Spleen (tissue), 11 donors: ENCODE results near the gene TREML2. TPM values are rescaled to one million over a fixed set of nuclear protein-coding genes. Genes with fewer than 3 reads are reported as not detected.

ENCODE experiments used
- DNase-seq: peaks from one replicate; pipeline ENCODE4 v3.0.0-alpha.2; 2020
- H3K27ac ChIP-seq, 8 donors: fragments of 200-600 bp; sonication (generic) in 7 of 8; 1 replicate in 4 of 8; 2 replicates in 4 of 8; pipeline versions ENCODE4 v1.5.0 to v1.8.0; 2016 to 2021; ENCODE audit warnings: inconsistent platforms in 4 of 8, mild to moderate bottlenecking in 4 of 8, moderate library complexity in 1 of 8
- H3K27me3 ChIP-seq, 7 donors: fragments of 200-600 bp; sonication (generic) in 6 of 7; replicated peaks in 1 of 7; 1 replicate in 4 of 7; 2 replicates in 3 of 7; pipeline versions ENCODE4 v1.5.0 to v1.8.0; 2016 to 2021; ENCODE audit warnings: inconsistent platforms in 3 of 7, mild to moderate bottlenecking in 1 of 7
- H3K36me3 ChIP-seq, 6 donors: fragments of 200-600 bp; sonication (generic) in 5 of 6; 1 replicate in 4 of 6; 2 replicates in 2 of 6; pipeline versions ENCODE4 v1.5.0 to v1.8.0; 2016 to 2021; ENCODE audit warnings: inconsistent platforms in 2 of 6
- H3K4me1 ChIP-seq, 6 donors: fragments of 200-600 bp; sonication (generic) in 5 of 6; 1 replicate in 3 of 6; 2 replicates in 3 of 6; pipeline versions ENCODE4 v1.5.0 to v1.8.0; 2016 to 2021; ENCODE audit warnings: inconsistent platforms in 3 of 6
- H3K4me3 ChIP-seq, 8 donors: fragments of 200-600 bp; sonication (generic) in 7 of 8; 1 replicate in 4 of 8; 2 replicates in 4 of 8; pipeline versions ENCODE4 v1.5.0 to v1.8.0; 2016 to 2021; ENCODE audit warnings: inconsistent platforms in 4 of 8, mild to moderate bottlenecking in 4 of 8, moderate library complexity in 2 of 8
- H3K9me3 ChIP-seq, 8 donors: fragments of 200-600 bp; sonication (generic) in 7 of 8; 1 replicate in 4 of 8; 2 replicates in 4 of 8; pipeline versions ENCODE4 v1.5.0 to v1.8.0; 2016 to 2021; ENCODE audit warnings: inconsistent platforms in 4 of 8
- CTCF ChIP-seq, 11 experiments: fragments of 200-600 bp in 7 of 11; fragments of 450-650 bp in 4 of 11; sonication (generic) in 4 of 11; IDR thresholded peaks in 8 of 11; conservative IDR thresholded peaks in 3 of 11; 1 replicate in 7 of 11; 2 replicates in 4 of 11; pipeline versions ENCODE4 v1.4.0 to v1.8.0; 2016 to 2021; ENCODE audit warnings: antibody characterized with exemption in 11 of 11, inconsistent platforms in 4 of 11, mild to moderate bottlenecking in 1 of 11
- POLR2A ChIP-seq, 3 donors: fragments of 450-650 bp; IDR thresholded peaks; one replicate each; pipeline ENCODE4 v1.5.1; 2017; ENCODE audit warnings: antibody characterized with exemption in 3 of 3, mild to moderate bottlenecking in 1 of 3
- POLR2AphosphoS5 ChIP-seq, 3 donors: sonication (generic); formaldehyde crosslinking; IDR thresholded peaks; one replicate each; pipeline ENCODE4 v1.5.1; 2017; ENCODE audit warnings: antibody characterized with exemption in 3 of 3
- WGBS, 5 donors: extraction: QIAGEN DNeasy Blood & Tissue Kit in 3 of 5; methylation state at CpG; one replicate each; pipeline versions ENCODE4 v1.1.5 to v1.1.7; 2013 to 2018; 5-methylcytosine and 5-hydroxymethylcytosine counted together
- intact Hi-C: fragments of 100-400 bp; cut with DNase I; formaldehyde crosslinking; loops from one replicate; pipeline ENCODE4 v1.15.0; 2023; ENCODE audit warnings: low total_unique reads
- polyA plus RNA-seq, 3 donors: library from polyadenylated mRNA; stranded (reverse); fragments of 200-250 nt; gene quantifications; one replicate each; pipeline ENCODE4 v1.2.1, GENCODE V29; 2013
- total RNA-seq, 7 donors: library from RNA; depleted of rRNA in 3 of 7; stranded (reverse); fragments of >200 nt in 3 of 7; fragmentation: NEBNext Ultra II Directional in 4 of 7; extraction: Animal tissue kit (Norgen Biotek cat#: 25700) in 4 of 7; gene quantifications; one replicate each; pipeline versions ENCODE4 v1.1.0 to v1.2.1, GENCODE V29; 2016 to 2021
- donor health status: healthy with polysubstance abuse.
- donor health status: DM: no; HTN: no; CAD: no; lungs with moderate emphysema.
- donor health status: DM: no; HTN: no; CAD: no.
- donor health status: Bipolar disorder and iron deficiency.
- donor health status: healthy.
- donor health status: DM: no; HTN: no; CAD: no.
- donor health status: DM: yes; HTN: yes; CAD: no.

The TREML2 gene
- total and polyA plus RNA-seq, 10 donors = 1.9 to 28.8 (median 10.2) TPM

- no peaks in the 10 kb centered on the region for H3K9me3 ChIP-seq
- H3K4me1 ChIP-seq = peaks cover 0 to 51% (median 29%) of the 10 kb centered on the region in 6 donors
- TF ChIP-seq POLR2A (IDR thresholded peaks at IDR 0.05) (no peak), CTCF (IDR thresholded peaks at IDR 0.05 in 8 of 11, conservative IDR thresholded peaks at IDR 0.05 in 3 of 11) (peak; percentile 32 to 73 (median 53)), POLR2AphosphoS5 (IDR thresholded peaks at IDR 0.05) (peak in 2 of 3 donors; percentile 12 to 70)
- intact Hi-C loops = no loop called here
- peak overlapping the region in 7 of 8 donors; percentile 74 to 94 (median 86) for H3K27ac ChIP-seq
- H3K4me3 ChIP-seq = peak overlapping the region in 1 of 8 donors; percentile 55
- H3K36me3 ChIP-seq = no peaks in the 10 kb centered on the region
- WGBS, 5 donors = 49 to 61% (median 56%) methylated on average over 4 of the region's 4 CpGs
- H3K27me3 ChIP-seq = peaks cover 0 to 5% (median 0%) of the 10 kb centered on the region in 7 donors
- no peak for DNase-seq
These were observed 18.6 kb downstream of the TREML2 start for GRCh38 chr6:41182069-41183034.

DNA sequence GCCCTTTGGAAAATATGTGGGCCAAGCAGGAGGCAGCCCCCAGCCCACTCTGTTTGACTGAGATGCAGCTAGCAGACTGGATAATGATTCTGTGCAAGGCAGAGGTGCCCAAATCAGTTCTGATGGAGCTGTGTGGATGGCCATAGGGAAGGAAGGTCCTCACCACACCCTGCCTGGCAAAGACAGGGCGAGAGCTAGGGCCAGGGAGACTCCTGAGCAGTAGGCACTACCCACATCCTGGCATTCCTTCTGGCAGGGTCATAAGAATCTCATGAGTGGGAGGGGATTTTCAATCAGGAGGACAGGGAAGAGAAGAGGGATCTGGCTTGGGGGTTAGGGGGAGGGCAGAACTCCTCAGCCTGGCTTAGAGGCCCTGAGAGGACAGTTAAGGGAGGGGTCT is 19.4 kb downstream of the TREML2 start:
- intact Hi-C loops = no loop called here
- Histone ChIP-seq H3K27ac (peak overlapping the region in 3 of 8 donors; percentile 86 to 94 (median 90)), H3K27me3 (peaks cover 0 to 5% (median 0%) of the 10 kb centered on the region in 7 donors), H3K9me3 (no peaks in the 10 kb centered on the region), H3K4me3 (no peak overlapping the region), H3K36me3 (no peaks in the 10 kb centered on the region), H3K4me1 (peaks cover 0 to 43% (median 27%) of the 10 kb centered on the region in 6 donors)
- 56 to 75% (median 66%) methylated on average over 1 of the region's 1 CpG for WGBS, 5 donors
- no peak for DNase-seq
- TF ChIP-seq POLR2AphosphoS5 (IDR thresholded peaks at IDR 0.05) = no peak
- TF ChIP-seq CTCF (IDR thresholded peaks at IDR 0.05 in 8 of 11, conservative IDR thresholded peaks at IDR 0.05 in 3 of 11) = no peak
- no peak for TF ChIP-seq POLR2A (IDR thresholded peaks at IDR 0.05)

GRCh38 chr6:41179163-41179562 is 21.8 kb downstream of the TREML2 start:
- no peak for DNase-seq
- peaks cover 0 to 5% (median 0%) of the 10 kb centered on the region in 7 donors for H3K27me3 ChIP-seq
- 69 to 84% (median 79%) methylated on average over 4 of the region's 4 CpGs for WGBS, 5 donors
- H3K4me1 ChIP-seq = peaks cover 0 to 21% (median 10%) of the 10 kb centered on the region in 6 donors
- H3K9me3 ChIP-seq = no peaks in the 10 kb centered on the region
- intact Hi-C loops = no loop called here
- no peak overlapping the region for H3K4me3 ChIP-seq
- H3K27ac ChIP-seq = no peak overlapping the region
- no peak for TF ChIP-seq POLR2AphosphoS5 (IDR thresholded peaks at IDR 0.05)
- no peak for TF ChIP-seq POLR2A (IDR thresholded peaks at IDR 0.05)
- no peak for TF ChIP-seq CTCF (IDR thresholded peaks at IDR 0.05 in 8 of 11, conservative IDR thresholded peaks at IDR 0.05 in 3 of 11)
- H3K36me3 ChIP-seq = no peaks in the 10 kb centered on the region

DNA sequence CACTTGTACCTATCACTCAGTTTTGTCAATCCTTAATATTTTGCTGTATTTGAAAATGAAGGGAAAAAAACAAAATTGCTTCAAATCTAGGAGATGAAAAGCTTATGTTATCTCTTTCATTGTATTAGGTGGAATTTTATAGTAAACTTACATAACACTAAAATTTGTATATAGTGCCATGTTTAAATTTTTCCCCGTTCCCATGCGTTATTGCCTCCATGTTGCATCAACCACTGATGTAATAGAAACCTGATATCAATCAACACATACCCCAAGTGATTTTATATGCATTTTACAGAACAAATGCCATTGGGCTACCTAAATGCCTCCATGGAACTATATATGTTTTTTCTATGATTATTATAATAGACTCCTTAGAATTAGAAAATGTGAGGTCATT is 23.3 kb downstream of the TREML2 start:
- Histone ChIP-seq H3K27me3 (peaks cover 0 to 5% (median 0%) of the 10 kb centered on the region in 7 donors), H3K36me3 (no peaks in the 10 kb centered on the region), H3K9me3 (no peaks in the 10 kb centered on the region), H3K4me1 (peaks cover 0 to 11% (median 5%) of the 10 kb centered on the region in 6 donors), H3K4me3 (no peak overlapping the region), H3K27ac (no peak overlapping the region)
- no peak for TF ChIP-seq POLR2A (IDR thresholded peaks at IDR 0.05)
- TF ChIP-seq CTCF (IDR thresholded peaks at IDR 0.05 in 8 of 11, conservative IDR thresholded peaks at IDR 0.05 in 3 of 11) = no peak
- no peak for TF ChIP-seq POLR2AphosphoS5 (IDR thresholded peaks at IDR 0.05)
- no peak for DNase-seq
- intact Hi-C loops = no loop called here
- WGBS, 5 donors = 86 to 96% (median 92%) methylated on average over 2 of the region's 2 CpGs
